Ishikawa (cell line): ENCODE results near the gene RFX2.

Experiments used
- EP300 ChIP-seq: IDR thresholded peaks from 2 replicates; pipeline ENCODE4 v1.6.1; 2012; ENCODE audit warnings: borderline replicate concordance
- MAX ChIP-seq: IDR thresholded peaks from 2 replicates; pipeline ENCODE4 v1.6.1; 2012
- REST ChIP-seq: IDR thresholded peaks from 2 replicates; pipeline ENCODE4 v1.6.1; 2012; ENCODE audit warnings: low read depth, mild to moderate bottlenecking
- TAF1 ChIP-seq: IDR thresholded peaks from 2 replicates; pipeline ENCODE4 v1.6.1; 2012; ENCODE audit warnings: low read depth, mild to moderate bottlenecking
- TEAD4 ChIP-seq: IDR thresholded peaks from 2 replicates; pipeline ENCODE4 v1.6.1; 2012

- TF ChIP-seq REST (no peak), EP300 (no peak), TAF1 (no peak), TEAD4 (no peak), MAX (no peak)
These were observed 141.6 kb downstream of the RFX2 start for GRCh38 chr19:5968431-5969373.
